ENCODE data around the gene DGCR8. TPM values are rescaled to one million over a fixed set of nuclear protein-coding genes. Genes with fewer than 3 reads are reported as not detected.

Gene DGCR8
- total RNA-seq, 2 experiments from 2014 or later: 17.8 to 18.5 TPM

- H3K36me3 Mint-ChIP-seq (ENCODE audit: low read depth): peaks cover 64% of the 10 kb centered on the region
- POLR2A ChIA-PET: interaction anchor here (1.7 kb wide), 1 partner anchor 9 kb away, joined by 7 read pairs; no protein-coding TSS in a partner anchor
Measured at GRCh38 chr22:20110359-20110985, 30.4 kb downstream of the DGCR8 start.

GRCh38 chr22:20111045-20111688 is 31.1 kb downstream of the DGCR8 start:
- H3K36me3 ChIP-seq (ENCODE audit: insufficient read depth, low read length): peaks cover 90% of the 10 kb centered on the region
- intact Hi-C loops (cut with DNase I, micrococcal nuclease): loop anchor here in 1 of 2 experiments (5.0 to 10.0 kb wide), 3 partner anchors 139 to 284 kb away; partner anchors contain the start of genes GNB1L, RTL10 and ZNF74
- CTCF ChIA-PET: interaction anchor here (0.6 to 2.7 kb wide), 7 partner anchors 10 to 161 kb away, joined by 3 to 6 read pairs (median 4); no protein-coding TSS in a partner anchor
- H3K4me1 ChIP-seq (ENCODE audit: insufficient read depth, low read length): peaks cover 41% of the 10 kb centered on the region
- POLR2A ChIA-PET: interaction anchor here (1.7 kb wide), 1 partner anchor 10 kb away, joined by 7 read pairs; no protein-coding TSS in a partner anchor
- no peaks in the 10 kb centered on the region for H3K27me3 Mint-ChIP-seq
- H3K4me1 Mint-ChIP-seq (ENCODE audit: low read depth): peaks cover 11% of the 10 kb centered on the region
- peaks cover 0 to 5% of the 10 kb centered on the region in 2 experiments for H3K27me3 ChIP-seq (ENCODE audit: control insufficient read depth in 1 of 2, insufficient read depth in 2 of 2, low read length in 2 of 2)
- H3K9me3 ChIP-seq (ENCODE audit: control insufficient read depth in 1 of 2, insufficient read depth in 1 of 2, low read length in 2 of 2): peaks cover 0 to 7% of the 10 kb centered on the region in 2 experiments
- H3K9me3 Mint-ChIP-seq: no peaks in the 10 kb centered on the region
- DNase-seq (peak in 3 of 14 experiments; percentile 35 to 76 (median 65)), ATAC-seq (ENCODE audit: poor library complexity) (peak; percentile 70)
- H3K4me3 ChIP-seq (ENCODE audit: low read length): no peak overlapping the region
- no peak overlapping the region for H3K27ac ChIP-seq (ENCODE audit: low read depth in 1 of 2, low read length in 2 of 2)
- H3K27ac Mint-ChIP-seq: peak overlapping the region; percentile 69
- no peak overlapping the region for H3K4me3 Mint-ChIP-seq
- H3K36me3 Mint-ChIP-seq (ENCODE audit: low read depth): peaks cover 65% of the 10 kb centered on the region
- TF ChIP-seq CTCF (IDR thresholded peaks at IDR 0.05): peak; percentile 46

More at GRCh38 chr22:20110359-20110985, 30.4 kb downstream of the DGCR8 start:
- H3K9me3 Mint-ChIP-seq: no peaks in the 10 kb centered on the region
- H3K36me3 ChIP-seq (ENCODE audit: insufficient read depth, low read length): peaks cover 92% of the 10 kb centered on the region
- ATAC-seq (ENCODE audit: poor library complexity): no peak
- no peak overlapping the region for H3K27ac ChIP-seq (ENCODE audit: low read depth in 1 of 2, low read length in 2 of 2)
- H3K27me3 Mint-ChIP-seq: no peaks in the 10 kb centered on the region
- peaks cover 34% of the 10 kb centered on the region for H3K4me1 ChIP-seq (ENCODE audit: insufficient read depth, low read length)
- CTCF ChIA-PET: interaction anchor here (0.6 to 2.7 kb wide), 5 partner anchors 9 to 161 kb away, joined by 3 to 6 read pairs (median 4); no protein-coding TSS in a partner anchor
- H3K27ac Mint-ChIP-seq: peak overlapping the region; percentile 69
- peaks cover 10% of the 10 kb centered on the region for H3K4me1 Mint-ChIP-seq (ENCODE audit: low read depth)
- intact Hi-C loops (cut with DNase I, micrococcal nuclease): loop anchor here in 1 of 2 experiments (5.0 to 10.0 kb wide), 3 partner anchors 138 to 284 kb away; partner anchors contain the start of genes GNB1L, RTL10 and ZNF74
- no peak for TF ChIP-seq CTCF (IDR thresholded peaks at IDR 0.05)
- H3K4me3 ChIP-seq (ENCODE audit: low read length): no peak overlapping the region
- peaks cover 0 to 5% of the 10 kb centered on the region in 2 experiments for H3K27me3 ChIP-seq (ENCODE audit: control insufficient read depth in 1 of 2, insufficient read depth in 2 of 2, low read length in 2 of 2)
- no peak for DNase-seq
- peak overlapping the region; percentile 15 for H3K4me3 Mint-ChIP-seq
- H3K9me3 ChIP-seq (ENCODE audit: control insufficient read depth in 1 of 2, insufficient read depth in 1 of 2, low read length in 2 of 2): peaks cover 0 to 7% of the 10 kb centered on the region in 2 experiments

Measured in CD4-positive, alpha-beta T cell (primary cell).